LNCaP clone FGC (cell line): ENCODE data around the gene C5orf52.
"Not testable (repeated sequence)": the region's sequence is repeated elsewhere in the genome, so short reads cannot be mapped to it uniquely, and the experiment has no call there.

Experiments used
- DNase-seq: peaks from one replicate; pipeline ENCODE4 v3.0.0-alpha.2; 2011; ENCODE audit warnings: low read depth
- H3K4me3 ChIP-seq: 2 replicates; pipeline ENCODE4 v1.5.1; 2011; ENCODE audit warnings: mild to moderate bottlenecking, low read depth, low read length, control low read depth
- TF ChIP-seq, protein P1 (sequence below): IDR thresholded peaks from 2 replicates; pipeline ENCODE4 v1.5.1; 2012; ENCODE audit warnings: mild to moderate bottlenecking; ENCODE audit not compliant: control insufficient read depth, insufficient read depth; ENCODE audit errors: extremely low read depth

Gene C5orf52

DNA sequence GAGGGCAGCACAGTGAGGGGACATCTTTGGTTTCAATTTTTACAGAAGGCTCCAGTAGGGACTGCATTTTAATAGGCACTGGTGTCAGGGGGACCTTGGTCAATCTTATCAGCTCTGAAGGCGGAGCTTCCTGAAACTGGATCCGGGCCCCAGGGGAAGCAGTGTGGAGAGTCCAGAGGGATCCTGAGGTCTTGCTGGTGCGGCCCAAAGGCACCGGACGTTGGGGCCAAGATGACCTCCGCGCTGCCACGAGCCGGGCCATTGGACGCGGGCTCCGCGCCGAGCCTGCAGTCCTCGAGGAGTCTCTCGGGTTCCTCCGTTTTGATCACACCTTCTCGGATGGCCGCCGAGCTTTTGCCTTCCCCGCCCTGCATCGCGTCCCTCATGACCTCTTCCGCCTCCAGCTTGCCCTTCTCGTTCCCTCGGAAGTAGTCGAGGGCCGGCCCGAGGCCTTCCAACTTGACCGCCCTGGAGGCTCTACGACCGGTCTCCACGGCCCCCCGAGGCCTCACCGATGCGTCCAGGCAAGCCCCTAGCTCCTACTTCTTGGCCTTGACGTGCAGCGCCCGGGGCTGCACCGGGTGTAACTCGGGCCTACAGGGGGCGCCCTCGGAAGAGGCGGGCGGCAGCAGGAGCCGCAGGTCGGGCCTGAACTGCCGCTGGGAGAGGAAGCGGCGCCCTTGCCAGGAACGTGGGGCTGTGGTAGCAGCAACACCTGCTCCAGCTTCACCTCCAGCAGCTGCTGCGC is 18.8 kb downstream of the C5orf52 start:
- no peak overlapping the region for H3K4me3 ChIP-seq
- TF ChIP-seq, protein P1, sequence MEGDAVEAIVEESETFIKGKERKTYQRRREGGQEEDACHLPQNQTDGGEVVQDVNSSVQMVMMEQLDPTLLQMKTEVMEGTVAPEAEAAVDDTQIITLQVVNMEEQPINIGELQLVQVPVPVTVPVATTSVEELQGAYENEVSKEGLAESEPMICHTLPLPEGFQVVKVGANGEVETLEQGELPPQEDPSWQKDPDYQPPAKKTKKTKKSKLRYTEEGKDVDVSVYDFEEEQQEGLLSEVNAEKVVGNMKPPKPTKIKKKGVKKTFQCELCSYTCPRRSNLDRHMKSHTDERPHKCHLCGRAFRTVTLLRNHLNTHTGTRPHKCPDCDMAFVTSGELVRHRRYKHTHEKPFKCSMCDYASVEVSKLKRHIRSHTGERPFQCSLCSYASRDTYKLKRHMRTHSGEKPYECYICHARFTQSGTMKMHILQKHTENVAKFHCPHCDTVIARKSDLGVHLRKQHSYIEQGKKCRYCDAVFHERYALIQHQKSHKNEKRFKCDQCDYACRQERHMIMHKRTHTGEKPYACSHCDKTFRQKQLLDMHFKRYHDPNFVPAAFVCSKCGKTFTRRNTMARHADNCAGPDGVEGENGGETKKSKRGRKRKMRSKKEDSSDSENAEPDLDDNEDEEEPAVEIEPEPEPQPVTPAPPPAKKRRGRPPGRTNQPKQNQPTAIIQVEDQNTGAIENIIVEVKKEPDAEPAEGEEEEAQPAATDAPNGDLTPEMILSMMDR = no peak
- no peak for DNase-seq

DNA sequence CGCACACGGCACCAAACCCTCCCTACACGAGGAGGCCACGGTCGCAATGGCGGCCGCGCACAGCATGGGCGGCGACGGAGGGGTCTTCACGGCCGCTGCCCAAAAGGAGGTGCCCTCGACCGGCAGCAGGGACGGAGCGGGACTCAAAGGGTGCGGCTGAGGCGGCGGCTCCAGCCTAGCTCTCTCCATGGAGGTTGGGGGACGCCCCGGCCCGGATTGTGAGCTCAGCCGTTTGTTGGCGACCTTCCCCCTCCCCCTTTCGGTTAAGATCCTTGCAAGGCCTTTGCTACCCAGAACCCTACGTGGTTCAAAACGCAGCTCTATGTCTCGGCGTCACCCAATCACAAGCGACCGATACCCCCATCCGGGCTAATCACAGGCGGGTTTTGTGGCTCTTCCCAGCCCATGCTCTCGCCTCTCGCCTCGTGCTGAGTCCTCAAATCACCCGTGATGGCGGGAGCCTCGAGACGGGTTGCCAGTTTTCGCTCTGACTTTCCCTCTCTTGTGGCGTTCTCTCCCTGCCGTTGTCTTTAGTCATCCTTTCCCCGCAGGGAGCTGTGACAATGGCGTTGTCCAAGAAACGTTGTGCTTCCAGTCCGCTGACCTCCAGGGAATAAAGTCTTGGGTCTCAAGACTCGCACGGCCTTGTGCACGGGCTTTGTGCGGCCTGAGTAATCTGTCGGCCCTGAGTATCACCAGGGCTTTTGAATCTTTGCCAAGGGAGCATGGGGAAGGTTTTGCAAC is 19.5 kb downstream of the C5orf52 start:
- no peak for DNase-seq
- TF ChIP-seq, protein P1 = no peak

DNA sequence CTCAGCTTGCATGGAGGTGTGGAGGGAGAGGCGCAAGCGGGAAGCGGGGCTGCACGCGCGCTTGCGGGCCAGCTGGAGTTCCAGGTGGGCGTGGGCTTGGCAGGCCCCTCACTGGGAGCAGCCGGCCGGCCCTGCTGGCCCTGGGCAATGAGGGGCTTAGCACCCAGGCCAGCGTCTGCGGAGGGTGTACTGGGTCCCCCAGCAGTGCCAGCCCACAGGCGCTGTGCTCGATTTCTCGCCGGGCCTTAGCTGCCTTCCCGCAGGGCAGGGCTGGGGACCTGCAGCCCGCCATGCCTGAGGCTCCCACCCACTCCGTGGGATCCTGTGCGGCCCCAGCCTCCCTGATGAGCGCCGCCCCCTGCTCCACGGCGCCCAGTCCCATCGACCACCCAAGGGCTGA is 22.5 kb downstream of the C5orf52 start:
- not testable (repeated sequence) for DNase-seq, H3K4me3 ChIP-seq

More for the DNA sequence above, 19.5 kb downstream of the C5orf52 start:
- no peak overlapping the region for H3K4me3 ChIP-seq

DNA sequence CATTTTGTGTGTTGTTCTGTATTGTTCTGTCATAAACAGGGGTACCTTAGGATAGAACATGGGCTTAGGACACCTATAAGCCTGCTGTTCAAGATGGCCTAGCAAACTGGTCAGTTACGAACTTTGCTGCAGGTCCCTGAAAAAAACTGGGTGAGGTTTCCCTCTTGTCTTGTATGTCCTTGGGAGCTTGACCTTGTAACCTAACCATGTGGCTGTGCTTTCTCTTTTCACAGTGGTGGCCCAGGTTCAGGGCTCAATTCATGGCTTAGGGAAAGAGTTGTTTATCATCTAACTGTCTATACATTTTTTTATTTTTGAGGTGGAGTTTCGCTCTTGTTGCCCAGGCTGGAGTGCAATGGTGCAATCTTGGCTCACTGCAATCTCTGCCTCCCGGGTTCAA is 24.8 kb downstream of the C5orf52 start:
- DNase-seq, H3K4me3 ChIP-seq: not testable (repeated sequence)

DNA sequence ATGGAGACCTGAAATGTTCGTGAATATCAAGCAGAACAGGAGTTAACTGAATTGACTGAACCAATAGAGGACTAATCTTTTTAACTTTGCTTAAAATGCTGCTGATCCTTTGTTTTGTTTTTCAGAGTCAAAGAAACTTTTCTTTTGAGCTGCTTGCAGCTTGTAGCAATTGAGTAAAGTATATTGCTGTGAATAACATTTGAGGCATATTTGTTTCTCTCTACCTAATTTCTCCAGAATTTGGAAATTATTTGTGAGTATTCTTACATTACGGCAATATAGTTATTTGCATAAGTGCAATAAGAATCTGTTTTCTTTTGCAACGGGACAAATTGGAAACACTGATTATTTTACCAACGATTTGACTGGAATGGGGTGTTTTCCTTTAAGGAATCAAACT is 27.3 kb downstream of the C5orf52 start:
- H3K4me3 ChIP-seq, DNase-seq: not testable (repeated sequence)

DNA sequence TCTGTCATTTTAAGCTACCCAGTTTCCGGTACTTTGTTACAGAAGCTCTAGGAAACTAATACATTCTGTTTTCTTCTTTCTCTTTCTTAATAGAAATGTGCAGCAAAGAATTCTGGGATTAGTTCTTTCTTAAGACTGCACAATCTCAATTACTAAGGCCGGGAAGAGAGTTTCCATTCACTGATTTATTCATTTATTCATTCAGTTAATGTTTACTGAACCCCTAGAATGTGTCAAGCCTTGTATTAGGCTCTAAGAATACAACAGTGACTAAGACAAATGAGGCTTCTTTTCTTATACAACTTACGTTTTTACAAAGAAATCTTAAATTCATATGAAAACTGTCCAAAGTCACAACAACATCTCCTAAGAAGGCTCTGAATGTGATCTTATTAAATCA is 32.4 kb downstream of the C5orf52 start:
- DNase-seq = no peak
- TF ChIP-seq, protein P1 = no peak
- H3K4me3 ChIP-seq = no peak overlapping the region

DNA sequence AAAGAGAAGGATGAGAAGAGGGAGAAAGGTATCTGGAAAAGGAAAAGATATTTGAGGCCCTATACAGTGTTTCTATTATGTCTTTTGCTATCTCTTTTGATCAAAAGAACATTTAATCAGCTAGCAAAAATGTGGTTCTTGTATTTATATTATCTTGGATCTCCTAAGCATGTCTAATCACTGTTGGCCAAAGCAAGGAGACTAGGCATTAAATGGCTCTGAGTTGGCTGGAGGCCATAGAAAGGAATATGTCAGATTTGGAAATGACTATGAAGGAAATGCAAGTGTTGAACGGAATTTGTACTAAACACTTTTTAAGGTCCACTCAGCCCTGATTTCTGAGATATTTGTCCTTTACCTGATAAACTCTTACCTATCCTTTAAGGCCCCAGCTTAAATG is 37.5 kb downstream of the C5orf52 start:
- TF ChIP-seq, protein P1 = no peak
- no peak for DNase-seq
- H3K4me3 ChIP-seq = no peak overlapping the region

DNA sequence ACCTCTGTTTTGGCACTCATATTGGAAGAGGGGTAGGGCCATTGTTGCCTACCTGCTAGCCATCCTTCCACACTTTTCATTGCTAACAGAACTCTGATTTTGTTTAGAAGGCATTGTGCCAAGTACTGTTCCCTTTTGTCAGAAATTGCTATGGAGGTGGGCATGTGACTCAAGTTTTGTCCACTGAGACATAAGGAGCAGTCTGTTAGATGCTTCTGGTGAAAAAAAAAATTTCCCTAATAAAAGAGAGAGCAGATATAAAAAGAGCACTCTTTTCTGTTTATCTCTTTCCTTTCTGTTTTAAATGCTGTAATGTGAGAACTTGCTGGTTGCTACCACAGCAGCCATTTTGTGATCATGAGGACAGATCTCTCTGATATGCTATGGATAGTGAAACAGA is 38.0 kb downstream of the C5orf52 start:
- DNase-seq = no peak
- no peak overlapping the region for H3K4me3 ChIP-seq
- TF ChIP-seq, protein P1 = no peak
